Endothelial cell of umbilical vein (primary cell): Measurements from ENCODE around the gene LZTS2. TPM values are rescaled to one million over a fixed set of nuclear protein-coding genes. Genes with fewer than 3 reads are reported as not detected.

Experiments used
- BruUV-seq: library from RNA; stranded (reverse); fragments of 400-500 nt; replicated peaks from 2 replicates; lab custom pipeline; 2021; lab: Mats Ljungman, UMichigan
- CTCF ChIA-PET: fragments of 300-600, 350-600 bp; sonication (Branson Sonifier 250); formaldehyde crosslinking; loops from one replicate; lab custom pipeline; 2021; ENCODE audit warnings: antibody characterized with exemption, inconsistent platforms; lab: Charles Lee
- POLR2A ChIA-PET: fragments of 300-600, 350-600 bp; sonication (Branson Sonifier 250); formaldehyde crosslinking; loops from one replicate; lab custom pipeline; 2021; ENCODE audit warnings: antibody characterized with exemption, inconsistent platforms; lab: Charles Lee
- DNase-seq: peaks from one replicate; pipeline ENCODE4 v3.0.0-alpha.2; 2011; ENCODE audit warnings: low read depth, low spot score
- FAIRE-seq: peaks from 2 replicates; lab custom pipeline; 2011; peaks lifted over from hg19 to GRCh38; lab: Jason Lieb, UNC
- H2AFZ ChIP-seq: 2 replicates; pipeline ENCODE4 v1.6.0; 2012; ENCODE audit warnings: low read depth, low read length, control low read depth, inconsistent platforms
- H3K27ac ChIP-seq: 2 replicates; pipeline ENCODE4 v1.5.1; 2011; ENCODE audit warnings: low read depth, mild to moderate bottlenecking, control low read depth, low read length, moderate library complexity; ENCODE audit not compliant: insufficient read depth
- H3K27me3 ChIP-seq, 2 experiments: 2 replicates each; pipeline versions ENCODE4 v1.6.0 to v1.6.1; 2011; ENCODE audit warnings: low read length in 2 of 2, mixed read lengths in 1 of 2; ENCODE audit not compliant: control insufficient read depth in 2 of 2, insufficient read depth in 2 of 2
- H3K36me3 ChIP-seq, 2 experiments: 2 replicates in 1 of 2; 3 replicates in 1 of 2; pipeline ENCODE4 v1.5.1; 2011; ENCODE audit warnings: low read length in 2 of 2, mild to moderate bottlenecking in 1 of 2, moderate library complexity in 1 of 2; ENCODE audit not compliant: control insufficient read depth in 2 of 2, insufficient read depth in 2 of 2; ENCODE audit errors: extremely low read depth in 1 of 2
- H3K4me1 ChIP-seq: 3 replicates; pipeline ENCODE4 v1.5.1; 2011; ENCODE audit warnings: mild to moderate bottlenecking, low read length; ENCODE audit not compliant: control insufficient read depth, insufficient read depth; ENCODE audit errors: extremely low read depth
- H3K4me2 ChIP-seq: 2 replicates; pipeline ENCODE4 v1.6.1; 2011; ENCODE audit warnings: low read length, control low read depth, mixed read lengths; ENCODE audit not compliant: insufficient read depth
- H3K4me3 ChIP-seq, 3 experiments: fragments of 200-600 bp in 1 of 3; sonication (generic), shearing (Covaris generic) in 1 of 3; replicated peaks in 1 of 3; 2 replicates each; pipeline ENCODE4 v1.5.1; 2011 to 2016; ENCODE audit warnings: control low read depth in 3 of 3, low read length in 3 of 3, mild to moderate bottlenecking in 2 of 3, inconsistent platforms in 1 of 3, low read depth in 1 of 3, moderate library complexity in 1 of 3; ENCODE audit not compliant: insufficient read depth in 1 of 3
- H3K79me2 ChIP-seq: 2 replicates; pipeline ENCODE4 v1.6.0; 2012; ENCODE audit warnings: low read length, inconsistent platforms; ENCODE audit not compliant: control insufficient read depth, insufficient read depth
- H3K9ac ChIP-seq: replicated peaks from 2 replicates; pipeline ENCODE3; 2011; ENCODE audit warnings: low read length, control low read depth; ENCODE audit not compliant: insufficient read depth; ENCODE audit errors: extremely low read depth
- H3K9me1 ChIP-seq: replicated peaks from 3 replicates; pipeline ENCODE4 v1.6.0; 2011; ENCODE audit warnings: mild to moderate bottlenecking, low read length; ENCODE audit not compliant: control insufficient read depth, insufficient read depth; ENCODE audit errors: extremely low read depth
- H3K9me3 ChIP-seq: replicated peaks from 2 replicates; pipeline ENCODE4 v1.5.1; 2012; ENCODE audit warnings: low read length, inconsistent platforms; ENCODE audit not compliant: control insufficient read depth, insufficient read depth
- H4K20me1 ChIP-seq: replicated peaks from 2 replicates; pipeline ENCODE3; 2011; ENCODE audit warnings: mild to moderate bottlenecking, low read length; ENCODE audit not compliant: control insufficient read depth, insufficient read depth; ENCODE audit errors: extremely low read depth
- EZH2 ChIP-seq: IDR thresholded peaks from 2 replicates; pipeline ENCODE4 v1.6.1; 2012; ENCODE audit warnings: borderline replicate concordance, low read depth, mild to moderate bottlenecking, moderate library complexity, low read length, inconsistent platforms; ENCODE audit not compliant: severe bottlenecking
- FOS ChIP-seq: IDR thresholded peaks from 2 replicates; pipeline ENCODE4 v1.6.1; 2011; ENCODE audit warnings: mild to moderate bottlenecking, low read length, moderate library complexity, borderline replicate concordance; ENCODE audit not compliant: insufficient read depth
- GATA2 ChIP-seq: IDR thresholded peaks from 2 replicates; pipeline ENCODE4 v1.7.0; 2011; ENCODE audit warnings: low read depth, mild to moderate bottlenecking, moderate library complexity, mixed read lengths, low read length; ENCODE audit not compliant: insufficient read length, insufficient read depth
- JUN ChIP-seq: IDR thresholded peaks from 2 replicates; pipeline ENCODE4 v1.6.1; 2011; ENCODE audit warnings: borderline replicate concordance, low read depth; ENCODE audit not compliant: insufficient read length, insufficient read depth
- MYC ChIP-seq: IDR thresholded peaks from one replicate; pipeline ENCODE4 v1.6.1; 2011; ENCODE audit warnings: mild to moderate bottlenecking, low read depth, low read length
- POLR2A ChIP-seq: IDR thresholded peaks from 2 replicates; pipeline ENCODE4 v1.6.1; 2012; ENCODE audit warnings: low read depth, mild to moderate bottlenecking, control low read depth, low read length
- POLR2AphosphoS5 ChIP-seq: IDR thresholded peaks from 2 replicates; pipeline ENCODE4 v1.6.1; 2012; ENCODE audit warnings: low read depth, mild to moderate bottlenecking, control low read depth, low read length, moderate library complexity; ENCODE audit not compliant: insufficient read depth
- dilution Hi-C: fragments of 300-500 bp; cut with MboI; formaldehyde crosslinking; loops from one replicate; pipeline ENCODE4 v1.15.0; 2019; ENCODE audit warnings: low sequenced_read_pairs; ENCODE audit not compliant: extremely low pct_ligation_motif_present
- intact Hi-C: fragments of 100-400 bp; cut with micrococcal nuclease; formaldehyde crosslinking; loops from one replicate; pipeline ENCODE4 v1.10.0; 2022
- polyA plus RNA-seq, 4 experiments: library from polyadenylated mRNA; depleted of rRNA in 3 of 4; stranded (reverse) in 3 of 4; unstranded in 1 of 4; fragments of >200 nt; gene quantifications; 2 replicates each; pipeline versions ENCODE4 v1.2.1 to v1.2.3, GENCODE V29; 2011 to 2012; ENCODE audit warnings: missing spikeins in 1 of 4
- total RNA-seq: library from RNA; stranded (reverse); gene quantifications from 2 replicates; pipeline ENCODE4 v1.2.3, GENCODE V29; 2021
- TF ChIP-seq, protein P1 (sequence below): IDR thresholded peaks from 2 replicates; pipeline ENCODE4 v1.6.1; 2011; ENCODE audit not compliant: insufficient read depth, insufficient read length
- TF ChIP-seq, protein P2 (sequence below), 2 donors: IDR thresholded peaks; 1 replicate in 1 of 2; 2 replicates in 1 of 2; pipeline ENCODE4 v1.5.1; 2011; ENCODE audit warnings: low read length in 2 of 2, mild to moderate bottlenecking in 2 of 2, moderate library complexity in 2 of 2, control low read depth in 1 of 2, inconsistent platforms in 1 of 2, low read depth in 1 of 2; ENCODE audit not compliant: insufficient read depth in 1 of 2; ENCODE audit errors: extremely low read depth in 1 of 2

Gene LZTS2
- total and polyA plus RNA-seq, 2 donors (not counting 3 experiments of a cell fraction or from before 2014, with no cell fraction given), result 70.8 to 79.5 TPM

DNA sequence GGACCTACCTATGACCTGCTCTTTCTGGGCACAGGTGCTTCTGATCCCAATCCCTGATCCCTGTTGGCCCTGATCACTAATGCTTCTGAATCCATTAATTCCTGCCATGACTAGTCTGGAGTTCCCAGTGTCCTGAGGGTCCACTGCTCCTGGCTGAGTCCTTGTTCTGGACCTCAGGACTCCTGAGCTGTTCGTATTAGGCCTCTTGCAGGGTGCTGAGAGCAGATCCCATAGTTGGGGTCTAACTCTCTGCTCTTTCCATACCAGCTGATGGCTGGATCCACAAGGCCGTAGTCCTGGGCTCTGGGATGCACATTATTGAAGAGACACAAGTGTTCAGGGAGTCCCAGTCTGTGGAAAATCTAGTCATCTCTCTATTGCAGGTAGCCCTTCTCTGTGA is 19.3 kb upstream of the LZTS2 start:
- Histone ChIP-seq H3K9me3 (no peaks in the 10 kb centered on the region), H3K27me3 (no peaks in the 10 kb centered on the region), H3K9ac (no peak overlapping the region), H4K20me1 (no peaks in the 10 kb centered on the region), H3K4me3 (no peak overlapping the region), H3K9me1 (no peaks in the 10 kb centered on the region), H3K27ac (no peak overlapping the region), H3K36me3 (peaks cover 0 to 13% of the 10 kb centered on the region in 2 experiments), H3K79me2 (no peaks in the 10 kb centered on the region), H3K4me1 (no peaks in the 10 kb centered on the region), H2AFZ (no peak overlapping the region), H3K4me2 (no peak overlapping the region)
- dilution Hi-C loops (no loop called here), intact Hi-C loops (no loop called here)
- DNase-seq (no peak), FAIRE-seq (no peak)
- ChIA-PET CTCF (interaction anchor here (1.1 kb wide), 1 partner anchor 31 kb away, joined by 4 read pairs; no protein-coding TSS in a partner anchor), POLR2A (no interaction called here)
- BruUV-seq, result no TSS peak
- TF ChIP-seq, protein P1, sequence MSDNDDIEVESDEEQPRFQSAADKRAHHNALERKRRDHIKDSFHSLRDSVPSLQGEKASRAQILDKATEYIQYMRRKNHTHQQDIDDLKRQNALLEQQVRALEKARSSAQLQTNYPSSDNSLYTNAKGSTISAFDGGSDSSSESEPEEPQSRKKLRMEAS, result no peak
- TF ChIP-seq GATA2, result no peak
- TF ChIP-seq, protein P2, sequence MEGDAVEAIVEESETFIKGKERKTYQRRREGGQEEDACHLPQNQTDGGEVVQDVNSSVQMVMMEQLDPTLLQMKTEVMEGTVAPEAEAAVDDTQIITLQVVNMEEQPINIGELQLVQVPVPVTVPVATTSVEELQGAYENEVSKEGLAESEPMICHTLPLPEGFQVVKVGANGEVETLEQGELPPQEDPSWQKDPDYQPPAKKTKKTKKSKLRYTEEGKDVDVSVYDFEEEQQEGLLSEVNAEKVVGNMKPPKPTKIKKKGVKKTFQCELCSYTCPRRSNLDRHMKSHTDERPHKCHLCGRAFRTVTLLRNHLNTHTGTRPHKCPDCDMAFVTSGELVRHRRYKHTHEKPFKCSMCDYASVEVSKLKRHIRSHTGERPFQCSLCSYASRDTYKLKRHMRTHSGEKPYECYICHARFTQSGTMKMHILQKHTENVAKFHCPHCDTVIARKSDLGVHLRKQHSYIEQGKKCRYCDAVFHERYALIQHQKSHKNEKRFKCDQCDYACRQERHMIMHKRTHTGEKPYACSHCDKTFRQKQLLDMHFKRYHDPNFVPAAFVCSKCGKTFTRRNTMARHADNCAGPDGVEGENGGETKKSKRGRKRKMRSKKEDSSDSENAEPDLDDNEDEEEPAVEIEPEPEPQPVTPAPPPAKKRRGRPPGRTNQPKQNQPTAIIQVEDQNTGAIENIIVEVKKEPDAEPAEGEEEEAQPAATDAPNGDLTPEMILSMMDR (IDR thresholded peaks at IDR 0.05; ENCODE audit: extremely low read depth in 1 of 2, insufficient read depth in 1 of 2, low read depth in 1 of 2, low read length in 2 of 2), result no peak
- TF ChIP-seq MYC, result no peak
- TF ChIP-seq POLR2AphosphoS5, result no peak
- no peak for TF ChIP-seq EZH2
- TF ChIP-seq JUN, result no peak
- TF ChIP-seq FOS, result no peak
- TF ChIP-seq POLR2A, result no peak
